PC-3 (cell line): ENCODE data around the gene ARMH2. TPM values are rescaled to one million over a fixed set of nuclear protein-coding genes. Genes with fewer than 3 reads are reported as not detected.

Experiments used
- ATAC-seq: fragments of 200-7000 bp; cut with Tn5 transposase; 2 replicates; pipeline ENCODE4 v1.9.1; 2020; ENCODE audit warnings: mild to moderate bottlenecking, moderate library complexity
- BruUV-seq: library from RNA; stranded (reverse); fragments of 400-500 nt; replicated peaks from 2 replicates; lab custom pipeline; 2021; lab: Mats Ljungman, UMichigan
- CTCF ChIA-PET: fragments of 300-600 bp; sonication (Branson Sonifier 250); formaldehyde crosslinking; loops from one replicate; lab custom pipeline; 2022; ENCODE audit warnings: antibody characterized with exemption; lab: Charles Lee
- POLR2A ChIA-PET: fragments of 300-600 bp; sonication (Branson Sonifier 250); formaldehyde crosslinking; loops from one replicate; lab custom pipeline; 2022; ENCODE audit warnings: antibody characterized with exemption; ENCODE audit not compliant: unreplicated experiment; lab: Charles Lee
- DNase-seq: peaks from one replicate; pipeline ENCODE4 v3.0.0-alpha.2; 2015
- H2AFZ ChIP-seq: fragments of 300-600 bp; sonication (generic); 2 replicates; pipeline ENCODE4 v1.6.0; 2016; ENCODE audit warnings: antibody characterized with exemption, low read length
- H3F3A ChIP-seq: fragments of 300-600 bp; sonication (generic); one replicate; pipeline ENCODE4 v1.6.0; 2017; ENCODE audit warnings: antibody characterized with exemption, low read length, control low read depth, mild to moderate bottlenecking; ENCODE audit not compliant: unreplicated experiment
- H3K27ac ChIP-seq: fragments of 300-600 bp; sonication (generic); 2 replicates; pipeline ENCODE4 v1.5.1; 2016; ENCODE audit warnings: mild to moderate bottlenecking, low read length
- H3K27me3 ChIP-seq: fragments of 300-600 bp; sonication (generic); 2 replicates; pipeline ENCODE4 v1.6.1; 2016; ENCODE audit warnings: low read length, mixed read lengths
- H3K36me3 ChIP-seq: fragments of 300-600 bp; sonication (generic); 2 replicates; pipeline ENCODE4 v1.6.1; 2016; ENCODE audit warnings: low read depth, mixed run types, low read length, mixed read lengths
- H3K4me1 ChIP-seq: fragments of 300-600 bp; sonication (generic); 2 replicates; pipeline ENCODE4 v1.5.1; 2016; ENCODE audit warnings: low read length; ENCODE audit not compliant: insufficient read depth
- H3K4me2 ChIP-seq: fragments of 300-600 bp; sonication (generic); 2 replicates; pipeline ENCODE4 v1.6.0; 2016; ENCODE audit warnings: low read length
- H3K4me3 ChIP-seq: fragments of 300-600 bp; sonication (generic); 2 replicates; pipeline ENCODE4 v1.5.1; 2016; ENCODE audit warnings: mild to moderate bottlenecking, low read length, mixed read lengths
- H3K79me2 ChIP-seq: fragments of 300-600 bp; sonication (generic); 2 replicates; pipeline ENCODE4 v1.6.1; 2017; ENCODE audit warnings: low read length, mixed read lengths
- H3K9ac ChIP-seq: fragments of 300-600 bp; sonication (generic); 2 replicates; pipeline ENCODE4 v1.6.0; 2016; ENCODE audit warnings: mild to moderate bottlenecking, low read length
- H3K9me2 ChIP-seq: fragments of 300-600 bp; sonication (generic); replicated peaks from 2 replicates; pipeline ENCODE4 v1.6.1; 2016; ENCODE audit warnings: mixed run types, low read length, mixed read lengths
- H3K9me3 ChIP-seq: fragments of 300-600 bp; sonication (generic); 2 replicates; pipeline ENCODE4 v1.6.1; 2016; ENCODE audit warnings: low read length, mixed read lengths
- H4K20me1 ChIP-seq: fragments of 300-600 bp; sonication (generic); 2 replicates; pipeline ENCODE4 v1.6.1; 2016; ENCODE audit warnings: low read length, mixed read lengths
- CTCF ChIP-seq: fragments of 300-600 bp; sonication (generic); conservative IDR thresholded peaks from 2 replicates; pipeline ENCODE4 v1.5.1; 2017; ENCODE audit warnings: antibody characterized with exemption, low read depth, mild to moderate bottlenecking, low read length
- EZH2 ChIP-seq: fragments of 300-600 bp; sonication (generic); IDR thresholded peaks from one replicate; pipeline ENCODE4 v1.6.1; 2017; ENCODE audit warnings: antibody characterized with exemption, mild to moderate bottlenecking, low read length; ENCODE audit not compliant: unreplicated experiment
- EZH2phosphoT487 ChIP-seq: fragments of 300-600 bp; sonication (generic); IDR thresholded peaks from 2 replicates; pipeline ENCODE4 v1.6.1; 2018; ENCODE audit warnings: mild to moderate bottlenecking, antibody characterized with exemption, low read length, borderline replicate concordance
- intact Hi-C: fragments of 100-400 bp; cut with micrococcal nuclease; formaldehyde crosslinking; loops from 2 replicates; pipeline ENCODE4 v1.9.0; 2023
- total RNA-seq: library from RNA; depleted of rRNA; stranded (reverse); fragments of >200 nt; gene quantifications from 2 replicates; pipeline ENCODE4 v1.2.3, GENCODE V29; 2014

The ARMH2 gene
- total RNA-seq, 1 experiment from 2014 or later = not detected

- Histone ChIP-seq H3K4me2 (0 out of 2 replicates have a peak overlapping the region, but pooled peaks have one; percentile 1), H3K9me2 (no peaks in the 10 kb centered on the region), H3K79me2 (peaks cover 62% of the 10 kb centered on the region), H3K4me1 (peaks cover 28% of the 10 kb centered on the region), H2AFZ (no peak overlapping the region), H3K27me3 (no peaks in the 10 kb centered on the region), H3K4me3 (no peak overlapping the region), H3K9ac (0 out of 2 replicates have a peak overlapping the region, but pooled peaks have one; percentile 47), H3K9me3 (no peaks in the 10 kb centered on the region), H3K27ac (peak overlapping the region; percentile 74), H4K20me1 (peaks cover 41% of the 10 kb centered on the region), H3F3A (no peaks in the 10 kb centered on the region), H3K36me3 (peaks cover 54% of the 10 kb centered on the region)
- POLR2A ChIA-PET = no interaction called here
- intact Hi-C loops = no loop called here
- no peak for DNase-seq
- ATAC-seq = no peak
- CTCF ChIA-PET = no interaction called here
- no TSS peak for BruUV-seq
- TF ChIP-seq EZH2phosphoT487 (no peak), EZH2 (no peak), CTCF (no peak)
These were observed 18.5 kb downstream of the ARMH2 start for GRCh38 chr6:24780206-24780605.

GRCh38 chr6:24779416-24780016, 19.2 kb downstream of the ARMH2 start:
- Histone ChIP-seq H3K9ac (peak overlapping the region; percentile 47), H3F3A (no peaks in the 10 kb centered on the region), H2AFZ (no peak overlapping the region), H3K9me3 (no peaks in the 10 kb centered on the region), H3K27ac (peak overlapping the region; percentile 74), H3K36me3 (peaks cover 47% of the 10 kb centered on the region), H3K27me3 (no peaks in the 10 kb centered on the region), H3K79me2 (peaks cover 66% of the 10 kb centered on the region), H4K20me1 (peaks cover 41% of the 10 kb centered on the region), H3K9me2 (no peaks in the 10 kb centered on the region), H3K4me1 (peaks cover 28% of the 10 kb centered on the region), H3K4me3 (0 out of 2 replicates have a peak overlapping the region, but pooled peaks have one; percentile 42), H3K4me2 (peak overlapping the region; percentile 66)
- no TSS peak for BruUV-seq
- POLR2A ChIA-PET = no interaction called here
- DNase-seq (peak; percentile 31), ATAC-seq (no peak)
- CTCF ChIA-PET = no interaction called here
- TF ChIP-seq EZH2phosphoT487 (no peak), CTCF (no peak; the same call in 1 of the 2 replicates), EZH2 (no peak)
- intact Hi-C loops = loop anchor here (10.0 kb wide), 1 partner anchor 215 kb away; no protein-coding TSS in a partner anchor

GRCh38 chr6:24778878-24779277, 19.8 kb downstream of the ARMH2 start:
- H3K27me3 ChIP-seq = no peaks in the 10 kb centered on the region
- H3K9me2 ChIP-seq = no peaks in the 10 kb centered on the region
- H3K9me3 ChIP-seq = no peaks in the 10 kb centered on the region
- H3K36me3 ChIP-seq = peaks cover 42% of the 10 kb centered on the region
- peaks cover 66% of the 10 kb centered on the region for H3K79me2 ChIP-seq
- ATAC-seq (no peak), DNase-seq (no peak)
- peak overlapping the region; percentile 66 for H3K4me2 ChIP-seq
- H3F3A ChIP-seq = no peaks in the 10 kb centered on the region
- H2AFZ ChIP-seq = no peak overlapping the region
- peaks cover 41% of the 10 kb centered on the region for H4K20me1 ChIP-seq
- peak overlapping the region; percentile 42; the same call in 1 of the 2 replicates for H3K4me3 ChIP-seq
- 0 out of 2 replicates have a peak overlapping the region, but pooled peaks have one; percentile 8 for H3K9ac ChIP-seq
- BruUV-seq = no TSS peak
- ChIA-PET POLR2A (no interaction called here), CTCF (no interaction called here)
- H3K4me1 ChIP-seq = peaks cover 32% of the 10 kb centered on the region
- peak overlapping the region; percentile 53 for H3K27ac ChIP-seq
- TF ChIP-seq EZH2phosphoT487 (no peak), CTCF (no peak), EZH2 (no peak)
- intact Hi-C loops = loop anchor here (10.0 kb wide), 1 partner anchor 216 kb away; no protein-coding TSS in a partner anchor
